ENCODE data around the gene DOCK8. TPM values are rescaled to one million over a fixed set of nuclear protein-coding genes. Genes with fewer than 3 reads are reported as not detected.

The DOCK8 gene
- total RNA-seq, 1 donor from 2014 or later: 8.3 TPM

- no peaks in the 10 kb centered on the region for H3K36me3 Mint-ChIP-seq (ENCODE audit: low read depth, unreplicated experiment)
- H3K27me3 Mint-ChIP-seq (ENCODE audit: unreplicated experiment): no peaks in the 10 kb centered on the region
- H3K4me3 Mint-ChIP-seq (ENCODE audit: unreplicated experiment): no peak overlapping the region
- no peak for TF ChIP-seq CTCF (IDR thresholded peaks at IDR 0.05; ENCODE audit: unreplicated experiment)
- no peak overlapping the region for H3K27ac Mint-ChIP-seq (ENCODE audit: unreplicated experiment)
- H3K9me3 Mint-ChIP-seq (ENCODE audit: unreplicated experiment): no peaks in the 10 kb centered on the region
- DNase-seq (ENCODE audit: low spot score): no peak
- peaks cover 3% of the 10 kb centered on the region for H3K4me1 Mint-ChIP-seq (ENCODE audit: unreplicated experiment)
Measured at GRCh38 chr9:296411-296810, 81.7 kb downstream of the DOCK8 start.

- no peak for TF ChIP-seq CTCF (IDR thresholded peaks at IDR 0.05; ENCODE audit: unreplicated experiment)
- no peaks in the 10 kb centered on the region for H3K9me3 Mint-ChIP-seq (ENCODE audit: unreplicated experiment)
- no peak overlapping the region for H3K27ac Mint-ChIP-seq (ENCODE audit: unreplicated experiment)
Measured at GRCh38 chr9:297104-297972, 82.7 kb downstream of the DOCK8 start.

GRCh38 chr9:303502-303901 lies 88.8 kb downstream of the DOCK8 start:
- Mint-ChIP-seq H3K27me3 (ENCODE audit: unreplicated experiment) (no peaks in the 10 kb centered on the region), H3K4me1 (ENCODE audit: unreplicated experiment) (peaks cover 7% of the 10 kb centered on the region), H3K36me3 (ENCODE audit: low read depth, unreplicated experiment) (peaks cover 4% of the 10 kb centered on the region), H3K9me3 (ENCODE audit: unreplicated experiment) (no peaks in the 10 kb centered on the region), H3K4me3 (ENCODE audit: unreplicated experiment) (no peak overlapping the region), H3K27ac (ENCODE audit: unreplicated experiment) (no peak overlapping the region)
- no peak for TF ChIP-seq CTCF (IDR thresholded peaks at IDR 0.05; ENCODE audit: unreplicated experiment)
- no peak for DNase-seq (ENCODE audit: low spot score)

More at GRCh38 chr9:297104-297972, 82.7 kb downstream of the DOCK8 start:
- peaks cover 3% of the 10 kb centered on the region for H3K4me1 Mint-ChIP-seq (ENCODE audit: unreplicated experiment)
- H3K27me3 Mint-ChIP-seq (ENCODE audit: unreplicated experiment): no peaks in the 10 kb centered on the region
- H3K4me3 Mint-ChIP-seq (ENCODE audit: unreplicated experiment): no peak overlapping the region
- no peak for DNase-seq (ENCODE audit: low spot score)
- H3K36me3 Mint-ChIP-seq (ENCODE audit: low read depth, unreplicated experiment): no peaks in the 10 kb centered on the region

GRCh38 chr9:304106-304505 lies 89.4 kb downstream of the DOCK8 start:
- Mint-ChIP-seq H3K4me1 (ENCODE audit: unreplicated experiment) (peaks cover 7% of the 10 kb centered on the region), H3K4me3 (ENCODE audit: unreplicated experiment) (no peak overlapping the region), H3K36me3 (ENCODE audit: low read depth, unreplicated experiment) (peaks cover 4% of the 10 kb centered on the region), H3K27ac (ENCODE audit: unreplicated experiment) (peak overlapping the region; percentile 96), H3K9me3 (ENCODE audit: unreplicated experiment) (no peaks in the 10 kb centered on the region), H3K27me3 (ENCODE audit: unreplicated experiment) (no peaks in the 10 kb centered on the region)
- DNase-seq (ENCODE audit: low spot score): no peak
- TF ChIP-seq CTCF (IDR thresholded peaks at IDR 0.05; ENCODE audit: unreplicated experiment): no peak

- no peak for TF ChIP-seq CTCF (IDR thresholded peaks at IDR 0.05; ENCODE audit: unreplicated experiment)
- Mint-ChIP-seq H3K4me1 (ENCODE audit: unreplicated experiment) (peaks cover 7% of the 10 kb centered on the region), H3K36me3 (ENCODE audit: low read depth, unreplicated experiment) (peaks cover 4% of the 10 kb centered on the region), H3K27me3 (ENCODE audit: unreplicated experiment) (no peaks in the 10 kb centered on the region), H3K9me3 (ENCODE audit: unreplicated experiment) (no peaks in the 10 kb centered on the region), H3K27ac (ENCODE audit: unreplicated experiment) (peak overlapping the region; percentile 96), H3K4me3 (ENCODE audit: unreplicated experiment) (no peak overlapping the region)
- peak; percentile 12 for DNase-seq (ENCODE audit: low spot score)
Measured at GRCh38 chr9:304519-305185, 90.0 kb downstream of the DOCK8 start.

Measured in endothelial cell (in vitro differentiated cells).